ENCODE results near the gene GAR1.

DNA sequence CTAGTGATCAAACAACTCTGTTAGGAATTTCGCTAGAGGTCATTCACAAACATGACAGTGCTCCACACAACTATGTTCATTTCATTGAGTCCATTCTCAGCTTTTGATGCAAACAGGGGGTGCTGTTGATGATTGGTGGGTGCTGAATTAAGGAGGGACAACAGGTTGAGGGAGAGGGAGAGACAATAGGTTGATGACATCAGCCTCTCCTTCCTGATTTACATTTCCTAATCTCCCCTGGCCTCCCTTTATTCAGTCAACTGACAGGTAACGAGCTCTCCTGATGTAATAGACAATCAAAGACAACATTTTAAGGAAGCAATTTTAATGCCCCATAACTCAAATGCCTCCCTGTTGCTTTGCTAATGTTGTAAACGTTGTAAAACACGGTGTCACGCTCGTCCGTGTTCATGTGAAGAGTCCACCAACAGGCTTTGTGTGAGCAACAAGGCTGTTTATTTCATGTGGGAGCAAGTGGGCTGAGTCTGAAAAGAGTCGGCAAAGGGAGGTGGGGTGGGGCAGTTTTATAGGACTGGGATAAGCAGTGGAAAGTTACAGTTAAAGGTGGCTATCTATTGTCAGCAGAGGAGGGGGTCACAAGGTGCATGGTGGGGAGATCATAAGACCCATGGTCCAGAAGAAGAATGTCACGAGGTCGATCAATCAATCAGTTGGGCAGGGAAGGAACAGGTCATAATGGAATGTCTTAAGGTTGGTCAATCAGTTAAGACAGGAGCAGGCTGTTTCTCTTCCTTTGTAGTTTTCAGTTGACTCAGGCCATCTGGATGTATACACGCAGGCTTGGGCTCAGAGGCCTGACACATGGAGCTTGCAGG, 4.8 kb upstream of the GAR1 start:
- TF ChIP-seq POLR2A (IDR thresholded peaks at IDR 0.05): no peak
- TF ChIP-seq, protein P1, sequence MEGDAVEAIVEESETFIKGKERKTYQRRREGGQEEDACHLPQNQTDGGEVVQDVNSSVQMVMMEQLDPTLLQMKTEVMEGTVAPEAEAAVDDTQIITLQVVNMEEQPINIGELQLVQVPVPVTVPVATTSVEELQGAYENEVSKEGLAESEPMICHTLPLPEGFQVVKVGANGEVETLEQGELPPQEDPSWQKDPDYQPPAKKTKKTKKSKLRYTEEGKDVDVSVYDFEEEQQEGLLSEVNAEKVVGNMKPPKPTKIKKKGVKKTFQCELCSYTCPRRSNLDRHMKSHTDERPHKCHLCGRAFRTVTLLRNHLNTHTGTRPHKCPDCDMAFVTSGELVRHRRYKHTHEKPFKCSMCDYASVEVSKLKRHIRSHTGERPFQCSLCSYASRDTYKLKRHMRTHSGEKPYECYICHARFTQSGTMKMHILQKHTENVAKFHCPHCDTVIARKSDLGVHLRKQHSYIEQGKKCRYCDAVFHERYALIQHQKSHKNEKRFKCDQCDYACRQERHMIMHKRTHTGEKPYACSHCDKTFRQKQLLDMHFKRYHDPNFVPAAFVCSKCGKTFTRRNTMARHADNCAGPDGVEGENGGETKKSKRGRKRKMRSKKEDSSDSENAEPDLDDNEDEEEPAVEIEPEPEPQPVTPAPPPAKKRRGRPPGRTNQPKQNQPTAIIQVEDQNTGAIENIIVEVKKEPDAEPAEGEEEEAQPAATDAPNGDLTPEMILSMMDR (IDR thresholded peaks at IDR 0.05): no peak

All from testis (tissue), 2 donors.